ENCODE measurements around the gene IL1RAPL2. TPM values are rescaled to one million over a fixed set of nuclear protein-coding genes. Genes with fewer than 3 reads are reported as not detected.
"Not testable (repeated sequence)": the region's sequence is repeated elsewhere in the genome, so short reads cannot be mapped to it uniquely, and the experiment has no call there.

Gene IL1RAPL2
- total and polyA plus RNA-seq, 2 of the 4 experiments (the other 2 are of a cell fraction): 0.03 TPM; not detected in 1

GRCh38 chrX:104909694-104910093, 343.7 kb downstream of the IL1RAPL2 start:
- H4K91ac ChIP-seq (ENCODE audit: insufficient read depth, low read depth, low read length); H4K5ac ChIP-seq (ENCODE audit: low read depth, low read length); H2AK5ac ChIP-seq (ENCODE audit: low read depth, low read length); H3K14ac ChIP-seq (replicated peaks; ENCODE audit: low read depth, low read length); H3K23ac ChIP-seq (ENCODE audit: low read depth, low read length); H3K79me1 ChIP-seq (ENCODE audit: low read depth in 1 of 2, low read length in 2 of 2); H3K4me1 ChIP-seq (ENCODE audit: control insufficient read depth, insufficient read depth, low read length); H2BK120ac ChIP-seq (ENCODE audit: low read depth, low read length); H4K20me1 ChIP-seq (ENCODE audit: insufficient read depth, low read length); ATAC-seq (ENCODE audit: low read depth); H3K4me2 ChIP-seq (ENCODE audit: low read depth, low read length); H2BK20ac ChIP-seq (ENCODE audit: low read depth, low read length); H4K8ac ChIP-seq (ENCODE audit: low read depth in 2 of 2, low read length in 2 of 2); POLR2A ChIA-PET (ENCODE audit: unreplicated experiment); H2AK9ac ChIP-seq (replicated peaks; ENCODE audit: low read depth, low read length, poor library complexity); H3K9me1 ChIP-seq (ENCODE audit: insufficient read depth, low read length); H3K9ac ChIP-seq (ENCODE audit: low read depth, low read length); H3K36me3 ChIP-seq (ENCODE audit: control insufficient read depth, insufficient read depth, low read length); H3K56ac ChIP-seq (ENCODE audit: extremely low read depth, insufficient read depth, low read length); H2BK15ac ChIP-seq (ENCODE audit: low read depth, low read length); H3K27me3 ChIP-seq (ENCODE audit: control insufficient read depth, insufficient read depth, low read length); H3K4ac ChIP-seq (ENCODE audit: low read depth, low read length); in situ Hi-C loops (cut with MboI; ENCODE audit: low sequenced_read_pairs); intact Hi-C loops (cut with micrococcal nuclease); dilution Hi-C loops (cut with HindIII; ENCODE audit: low sequenced_read_pairs, unreplicated experiment); H2BK5ac ChIP-seq (ENCODE audit: low read depth, low read length, poor library complexity, severe bottlenecking); DNase-seq; H3K27ac ChIP-seq (ENCODE audit: insufficient read depth, low read length); H3K18ac ChIP-seq (ENCODE audit: low read depth, low read length); BruUV-seq (replicated peaks); H3K4me3 ChIP-seq (ENCODE audit: insufficient read depth, low read depth, low read length); H2AFZ ChIP-seq (replicated peaks; ENCODE audit: low read length, poor library complexity); H3K9me3 ChIP-seq (ENCODE audit: control insufficient read depth, insufficient read depth, low read length); CTCF ChIA-PET: not testable (repeated sequence)
- 18% methylated on average over 4 of the region's 10 CpGs; no CpG with 5 or more reads in 1 of the 2 experiments for WGBS, 2 experiments (ENCODE audit: extremely low coverage in 2 of 2, insufficient read length in 1 of 2)
